ENCODE results near the gene DAGLA.
"Not testable (repeated sequence)": the region's sequence is repeated elsewhere in the genome, so short reads cannot be mapped to it uniquely, and the experiment has no call there.

DNA sequence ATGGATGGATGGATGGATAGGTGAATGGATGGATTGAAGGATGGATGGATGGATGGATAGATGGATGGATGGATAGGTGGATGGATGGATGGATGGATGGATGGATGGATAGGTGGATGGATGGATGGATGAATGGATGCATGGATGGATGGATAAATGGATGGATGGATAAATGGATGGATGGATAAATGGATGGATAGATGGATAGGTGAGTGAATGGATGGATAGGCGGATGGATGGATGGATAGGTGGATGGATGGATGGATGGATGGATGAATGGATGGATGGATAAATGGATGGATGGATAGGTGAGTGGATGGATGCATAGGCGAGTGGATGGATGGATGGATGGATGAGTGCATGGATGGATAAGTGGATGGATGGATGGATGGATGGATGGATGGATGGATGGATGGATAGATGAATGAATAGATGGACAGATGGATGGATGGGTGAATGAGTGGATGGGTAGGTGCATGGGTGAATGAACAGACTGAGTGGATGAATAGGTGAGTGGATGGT, 6.2 kb upstream of the DAGLA start:
- TF ChIP-seq, protein P1, sequence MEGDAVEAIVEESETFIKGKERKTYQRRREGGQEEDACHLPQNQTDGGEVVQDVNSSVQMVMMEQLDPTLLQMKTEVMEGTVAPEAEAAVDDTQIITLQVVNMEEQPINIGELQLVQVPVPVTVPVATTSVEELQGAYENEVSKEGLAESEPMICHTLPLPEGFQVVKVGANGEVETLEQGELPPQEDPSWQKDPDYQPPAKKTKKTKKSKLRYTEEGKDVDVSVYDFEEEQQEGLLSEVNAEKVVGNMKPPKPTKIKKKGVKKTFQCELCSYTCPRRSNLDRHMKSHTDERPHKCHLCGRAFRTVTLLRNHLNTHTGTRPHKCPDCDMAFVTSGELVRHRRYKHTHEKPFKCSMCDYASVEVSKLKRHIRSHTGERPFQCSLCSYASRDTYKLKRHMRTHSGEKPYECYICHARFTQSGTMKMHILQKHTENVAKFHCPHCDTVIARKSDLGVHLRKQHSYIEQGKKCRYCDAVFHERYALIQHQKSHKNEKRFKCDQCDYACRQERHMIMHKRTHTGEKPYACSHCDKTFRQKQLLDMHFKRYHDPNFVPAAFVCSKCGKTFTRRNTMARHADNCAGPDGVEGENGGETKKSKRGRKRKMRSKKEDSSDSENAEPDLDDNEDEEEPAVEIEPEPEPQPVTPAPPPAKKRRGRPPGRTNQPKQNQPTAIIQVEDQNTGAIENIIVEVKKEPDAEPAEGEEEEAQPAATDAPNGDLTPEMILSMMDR (IDR thresholded peaks at IDR 0.05), result not testable (repeated sequence)
- TF ChIP-seq POLR2A, EP300 (IDR thresholded peaks at IDR 0.05): not testable (repeated sequence)

All from tibial nerve (tissue), 4 donors.